ENCODE measurements around the gene TTLL11. TPM values are rescaled to one million over a fixed set of nuclear protein-coding genes. Genes with fewer than 3 reads are reported as not detected.

Gene TTLL11
- total RNA-seq, 1 donor from 2014 or later = 3.6 TPM

- peaks cover 3% of the 10 kb centered on the region for H3K36me3 Mint-ChIP-seq (ENCODE audit: low read depth)
- no peak overlapping the region for H3K4me3 Mint-ChIP-seq
- DNase-seq (no peak), ATAC-seq (ENCODE audit: low read depth) (no peak)
- peaks cover 15% of the 10 kb centered on the region for H3K9me3 Mint-ChIP-seq
- no peak for TF ChIP-seq CTCF (IDR thresholded peaks at IDR 0.05)
- intact Hi-C loops (cut with micrococcal nuclease) = no loop called here
- no peak overlapping the region for H3K27ac Mint-ChIP-seq
- no peaks in the 10 kb centered on the region for H3K4me1 Mint-ChIP-seq
- ChIA-PET POLR2A (no interaction called here), CTCF (no interaction called here)
- no peaks in the 10 kb centered on the region for H3K27me3 Mint-ChIP-seq
Measured at GRCh38 chr9:121850366-121850765, 242.7 kb downstream of the TTLL11 start.

GRCh38 chr9:121849554-121849953 is 243.6 kb downstream of the TTLL11 start:
- Mint-ChIP-seq H3K4me1 (no peaks in the 10 kb centered on the region), H3K9me3 (peaks cover 19% of the 10 kb centered on the region), H3K4me3 (no peak overlapping the region), H3K27ac (no peak overlapping the region), H3K27me3 (no peaks in the 10 kb centered on the region), H3K36me3 (ENCODE audit: low read depth) (peaks cover 3% of the 10 kb centered on the region)
- ATAC-seq (ENCODE audit: low read depth) (no peak), DNase-seq (no peak)
- intact Hi-C loops (cut with micrococcal nuclease) = no loop called here
- POLR2A ChIA-PET = no interaction called here
- TF ChIP-seq CTCF (IDR thresholded peaks at IDR 0.05) = no peak
- CTCF ChIA-PET = no interaction called here

- ChIA-PET CTCF (no interaction called here), POLR2A (no interaction called here)
- H3K27me3 Mint-ChIP-seq = no peaks in the 10 kb centered on the region
- ATAC-seq (ENCODE audit: low read depth) = no peak
- H3K9me3 Mint-ChIP-seq = peaks cover 26% of the 10 kb centered on the region
- peaks cover 12% of the 10 kb centered on the region for H3K4me1 Mint-ChIP-seq
- H3K4me3 Mint-ChIP-seq = no peak overlapping the region
- TF ChIP-seq CTCF (IDR thresholded peaks at IDR 0.05) = no peak
- DNase-seq = no peak
- H3K27ac Mint-ChIP-seq = no peak overlapping the region
- H3K36me3 Mint-ChIP-seq (ENCODE audit: low read depth) = peaks cover 3% of the 10 kb centered on the region
- intact Hi-C loops (cut with micrococcal nuclease) = no loop called here
Measured at GRCh38 chr9:121844562-121844961, 248.5 kb downstream of the TTLL11 start.

- H3K27me3 Mint-ChIP-seq = no peaks in the 10 kb centered on the region
- peaks cover 21% of the 10 kb centered on the region for H3K9me3 Mint-ChIP-seq
- H3K4me3 Mint-ChIP-seq = no peak overlapping the region
- no peak for TF ChIP-seq CTCF (IDR thresholded peaks at IDR 0.05)
- H3K27ac Mint-ChIP-seq = no peak overlapping the region
- no peak for ATAC-seq (ENCODE audit: low read depth)
- no peaks in the 10 kb centered on the region for H3K36me3 Mint-ChIP-seq (ENCODE audit: low read depth)
- CTCF ChIA-PET = no interaction called here
- DNase-seq = no peak
- peaks cover 12% of the 10 kb centered on the region for H3K4me1 Mint-ChIP-seq
- intact Hi-C loops (cut with micrococcal nuclease) = no loop called here
- POLR2A ChIA-PET = no interaction called here
Measured at GRCh38 chr9:121844098-121844497, 249.0 kb downstream of the TTLL11 start.

GRCh38 chr9:121842612-121842978 is 250.5 kb downstream of the TTLL11 start:
- CTCF ChIA-PET = no interaction called here
- peaks cover 12% of the 10 kb centered on the region for H3K4me1 Mint-ChIP-seq
- TF ChIP-seq CTCF (IDR thresholded peaks at IDR 0.05) = no peak

More at GRCh38 chr9:121842612-121842978, 250.5 kb downstream of the TTLL11 start:
- ATAC-seq (ENCODE audit: low read depth) (no peak), DNase-seq (no peak)
- Mint-ChIP-seq H3K27ac (no peak overlapping the region), H3K9me3 (peaks cover 13% of the 10 kb centered on the region), H3K4me3 (no peak overlapping the region), H3K27me3 (no peaks in the 10 kb centered on the region), H3K36me3 (ENCODE audit: low read depth) (no peaks in the 10 kb centered on the region)
- intact Hi-C loops (cut with micrococcal nuclease) = no loop called here
- POLR2A ChIA-PET = no interaction called here

Measured in activated B cell treated with CpG ODN at 0.5 μM for 24 hours (primary cell).